OCI-LY3 (cell line): ENCODE results near the gene GJD4.

Experiments
- CTCF ChIP-seq: fragments of 200-600, 300-600 bp; sonication (generic); IDR thresholded peaks from 2 replicates; pipeline ENCODE4 v1.5.1; 2014; ENCODE audit warnings: antibody characterized with exemption, low read length, low read depth
- EZH2phosphoT487 ChIP-seq: fragments of 200-600 bp; shearing (Covaris generic); IDR thresholded peaks from 2 replicates; pipeline ENCODE4 v1.6.1; 2018; ENCODE audit warnings: antibody characterized with exemption, mixed run types, low read depth

GRCh38 chr10:35613107-35613440, 7.9 kb downstream of the GJD4 start:
- TF ChIP-seq CTCF (no peak), EZH2phosphoT487 (no peak)
